Astrocyte of the spinal cord (primary cell): ENCODE results near the gene HSPB8.

ENCODE experiments used
- DNase-seq: peaks from one replicate; pipeline ENCODE4 v3.0.0; 2011; ENCODE audit warnings: low read depth, low spot score
- H3K4me3 ChIP-seq: 2 replicates; pipeline ENCODE4 v1.5.1; 2011; ENCODE audit warnings: low read depth, mild to moderate bottlenecking, low read length, moderate library complexity
- CTCF ChIP-seq: IDR thresholded peaks from 2 replicates; pipeline ENCODE4 v1.5.1; 2012; ENCODE audit warnings: low read depth, mild to moderate bottlenecking, low read length, inconsistent platforms
- in situ Hi-C: cut with HindIII; loops from 2 replicates; pipeline ENCODE4 v1.10.0; 2017; ENCODE audit warnings: low sequenced_read_pairs

Gene HSPB8

GRCh38 chr12:119241580-119242169, 62.9 kb downstream of the HSPB8 start:
- in situ Hi-C loops = no loop called here
- TF ChIP-seq CTCF = no peak
- DNase-seq = no peak
- no peak overlapping the region for H3K4me3 ChIP-seq
